HG03457 (cell line): ENCODE data around the gene BTBD3.

Source experiments
- ATAC-seq: cut with Tn5 transposase; IDR thresholded peaks from one replicate; pipeline ENCODE4 v1.9.1; 2021; ENCODE audit warnings: moderate number of reproducible peaks; ENCODE audit not compliant: unreplicated experiment

Gene BTBD3

GRCh38 chr20:11912659-11913415, 4.9 kb upstream of the BTBD3 start:
- no peak for ATAC-seq

GRCh38 chr20:11918391-11918845, 725 bp downstream of the BTBD3 start:
- no peak for ATAC-seq

- no peak for ATAC-seq
These were observed 1.3 kb downstream of the BTBD3 start for GRCh38 chr20:11918981-11919380.

- ATAC-seq, result no peak
These were observed 1.9 kb downstream of the BTBD3 start for GRCh38 chr20:11919581-11919980.

GRCh38 chr20:11920083-11920482, 2.4 kb downstream of the BTBD3 start:
- no peak for ATAC-seq

GRCh38 chr20:11921321-11921720, 3.6 kb downstream of the BTBD3 start:
- ATAC-seq, result no peak

- ATAC-seq, result no peak
These were observed 4.9 kb downstream of the BTBD3 start for GRCh38 chr20:11922561-11922960.

DNA sequence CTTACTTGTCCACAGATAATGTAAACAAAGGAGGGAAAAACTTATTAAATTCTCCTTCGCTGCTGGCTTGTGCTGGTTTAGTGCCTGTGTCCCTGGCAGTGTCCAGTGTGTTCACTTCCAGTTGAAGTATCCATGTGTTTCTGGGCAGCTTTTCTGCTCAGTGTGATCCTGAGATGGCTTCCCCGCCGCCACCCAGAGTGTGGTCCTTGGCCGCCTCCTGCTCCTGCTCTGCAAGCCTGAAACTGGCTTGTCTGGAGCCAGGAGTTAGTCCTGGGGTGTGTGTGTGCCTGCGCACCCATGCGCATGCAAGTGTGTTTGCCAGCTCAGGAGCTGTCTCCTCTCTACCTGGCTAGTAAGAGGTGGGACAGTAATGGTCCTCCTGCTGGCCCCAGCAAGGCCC, 7.2 kb downstream of the BTBD3 start:
- no peak for ATAC-seq

DNA sequence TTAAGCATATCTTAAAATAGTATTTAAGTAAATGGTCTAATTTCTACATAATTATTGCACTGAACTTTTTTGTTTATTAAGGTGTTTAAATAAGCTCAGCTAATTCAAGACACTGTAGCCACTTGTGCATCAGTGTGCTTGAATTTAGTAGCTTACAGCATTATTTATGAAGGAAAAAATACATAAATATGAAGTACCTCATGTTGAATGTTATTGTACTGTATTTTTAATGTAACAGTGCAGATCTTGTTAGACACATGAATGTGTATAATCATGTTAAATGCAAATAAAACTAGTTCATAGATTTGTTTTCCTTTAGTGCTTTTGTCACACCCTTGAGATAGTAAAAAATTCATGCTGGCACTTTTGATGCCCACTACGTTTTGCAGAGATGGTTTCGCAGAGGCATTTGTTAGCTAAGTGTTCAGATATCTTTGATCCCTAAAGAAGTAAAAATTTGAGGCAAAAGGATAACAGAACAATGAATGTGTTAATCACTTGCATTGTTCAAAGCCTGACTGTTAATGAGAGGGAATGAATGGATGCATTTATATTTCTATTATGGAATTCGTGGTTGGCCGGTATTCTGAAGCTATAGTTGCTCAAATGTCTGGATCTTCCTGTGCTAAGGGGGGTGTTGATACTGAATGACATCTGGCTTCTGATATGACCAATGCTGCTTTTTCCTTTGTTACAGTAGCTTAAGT, 8.8 kb downstream of the BTBD3 start:
- ATAC-seq, result no peak

DNA sequence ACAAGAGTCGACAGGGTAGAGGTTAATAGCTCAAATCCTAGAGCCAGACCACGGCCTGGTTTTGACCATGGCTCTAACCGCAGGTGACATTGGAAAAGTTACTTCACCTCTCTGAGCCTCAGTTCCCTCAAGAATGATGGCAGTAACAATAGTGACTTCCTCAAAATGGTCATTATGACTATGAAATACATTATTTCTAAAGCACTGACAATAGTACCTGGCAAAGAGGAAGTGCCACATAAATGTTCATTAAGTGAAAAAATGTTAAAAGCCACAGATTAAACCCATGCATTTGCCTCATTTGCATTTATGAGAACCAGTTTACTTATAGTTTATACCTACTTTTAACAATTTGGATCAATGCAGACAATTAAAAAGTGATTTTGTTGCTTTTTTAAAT, 12.3 kb downstream of the BTBD3 start:
- ATAC-seq, result no peak

GRCh38 chr20:11935212-11936154, 17.8 kb downstream of the BTBD3 start:
- ATAC-seq, result no peak

DNA sequence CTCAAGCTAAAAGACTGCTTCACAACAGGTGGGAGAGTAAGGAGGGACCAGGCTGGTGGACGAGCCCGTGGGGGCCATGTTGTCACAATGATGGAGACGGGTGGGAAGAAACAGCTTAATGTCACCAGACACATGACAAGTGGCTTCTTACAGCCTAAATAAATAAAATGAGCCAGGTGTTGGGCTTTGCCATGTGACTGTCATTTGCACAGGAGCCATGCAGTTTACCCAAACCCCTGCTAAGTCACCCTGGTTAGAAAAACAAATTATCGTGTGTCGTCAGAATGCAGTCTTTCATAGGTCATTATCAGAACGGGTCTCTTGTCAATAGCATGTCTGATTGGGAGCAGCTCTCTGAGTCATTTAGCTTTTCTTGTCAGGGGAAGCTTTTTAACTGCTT, 18.5 kb downstream of the BTBD3 start:
- no peak for ATAC-seq

GRCh38 chr20:11937230-11937629, 19.5 kb downstream of the BTBD3 start:
- ATAC-seq, result no peak

GRCh38 chr20:11941593-11942246, 24.0 kb downstream of the BTBD3 start:
- ATAC-seq, result no peak

DNA sequence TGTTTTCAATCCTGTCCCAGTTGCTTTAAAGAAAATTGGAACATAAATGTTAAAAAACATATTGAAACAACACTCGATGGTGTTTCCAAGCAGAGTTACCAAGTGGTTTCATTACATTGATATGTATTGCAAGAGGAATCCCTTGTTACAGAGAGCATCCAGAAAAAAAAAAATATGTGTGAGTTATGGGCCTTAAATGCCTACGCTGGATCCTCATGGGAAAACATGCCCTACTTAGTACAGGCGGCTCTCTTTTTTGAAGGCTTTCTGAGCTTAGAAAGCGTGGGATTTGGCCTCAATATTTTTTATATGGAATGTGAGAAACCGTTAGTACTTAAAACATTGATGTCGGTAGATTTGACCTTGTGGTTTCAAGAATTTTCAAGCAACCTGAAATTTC, 26.1 kb downstream of the BTBD3 start:
- ATAC-seq, result no peak

GRCh38 chr20:11948806-11949205, 31.1 kb downstream of the BTBD3 start:
- no peak for ATAC-seq

GRCh38 chr20:11949711-11950110, 32.0 kb downstream of the BTBD3 start:
- ATAC-seq, result no peak

DNA sequence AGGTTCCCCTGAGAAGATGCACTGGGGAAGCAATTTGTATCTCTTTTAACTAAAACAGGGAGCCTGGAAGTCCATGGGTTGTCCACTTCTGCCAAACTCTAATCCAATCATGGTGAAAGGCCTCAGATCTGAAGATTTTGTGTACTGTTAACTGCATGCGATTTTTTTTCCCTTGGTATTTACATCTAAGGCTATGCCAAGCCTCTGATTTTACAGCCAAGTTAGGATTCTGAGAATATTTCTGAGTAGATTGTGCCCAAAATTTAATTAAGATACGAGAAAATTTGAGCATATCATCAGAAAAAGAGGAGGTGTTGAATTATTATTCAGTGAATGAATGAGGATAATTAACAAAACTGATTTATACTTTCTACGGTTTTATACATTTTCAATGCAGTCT, 34.0 kb downstream of the BTBD3 start:
- ATAC-seq, result no peak

- ATAC-seq, result no peak
These were observed 34.9 kb downstream of the BTBD3 start for GRCh38 chr20:11952639-11953038.

- no peak for ATAC-seq
These were observed 40.2 kb downstream of the BTBD3 start for GRCh38 chr20:11957911-11958310.

- no peak for ATAC-seq
These were observed 41.2 kb downstream of the BTBD3 start for GRCh38 chr20:11958855-11959254.
